ENCODE results near the gene ATF2. TPM values are rescaled to one million over a fixed set of nuclear protein-coding genes. Genes with fewer than 3 reads are reported as not detected.
A peak's percentile ranks its signal among the peaks of the same experiment; 100 is the strongest.

ATF2 gene
- total and polyA plus RNA-seq, 9 of the 15 experiments (the other 6 are each of a cell fraction or from before 2014, with no cell fraction given): 24.2 to 111 (median 45.9) TPM

DNA sequence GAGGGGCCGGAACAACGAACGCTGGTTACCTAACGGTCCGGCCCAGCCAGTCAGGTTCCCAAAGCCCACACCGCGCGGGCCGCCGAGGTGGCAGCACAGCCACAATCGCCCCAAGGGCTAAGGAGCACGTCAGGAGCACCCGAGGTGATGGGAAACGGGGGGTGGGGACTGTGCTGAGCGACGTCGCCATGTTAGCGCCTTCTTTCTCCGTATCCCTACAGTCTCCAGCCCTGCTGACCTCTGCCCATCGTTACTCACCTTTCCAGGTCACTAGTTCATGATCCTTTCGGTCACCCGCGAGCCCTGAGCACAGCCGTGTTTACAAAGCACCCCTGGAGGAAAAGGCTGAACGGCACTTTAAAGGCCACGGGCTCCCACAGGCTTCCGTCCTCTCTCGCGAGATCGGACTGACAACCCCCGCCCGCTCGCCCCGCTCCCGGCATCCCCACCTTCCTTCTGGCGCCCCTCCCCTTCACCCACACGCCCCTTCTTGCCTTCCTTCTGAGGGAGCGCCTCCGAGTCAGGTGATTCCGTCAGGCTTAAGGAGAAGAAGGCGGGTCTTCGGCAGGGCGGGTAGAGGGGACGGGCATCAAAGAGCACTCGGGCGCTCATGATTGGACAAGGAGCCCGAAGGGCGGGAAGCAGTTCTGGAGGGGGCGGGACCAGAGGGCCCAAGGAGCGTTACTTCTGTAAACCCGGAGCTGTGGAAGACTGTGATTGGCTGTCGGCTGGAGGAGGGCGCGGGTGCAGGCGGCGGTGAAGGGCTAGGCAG is at the start of gene ATF2 (continued):
- TF ChIP-seq ZZZ3 (IDR thresholded peaks at IDR 0.05) (peak; percentile 80), GATA2 (CRISPR knock-in tag; IDR thresholded peaks at IDR 0.05) (no peak), NFATC3 (IDR thresholded peaks at IDR 0.05) (0 out of 2 replicates have a peak, but pooled peaks have one; percentile 19), HDAC2 (IDR thresholded peaks at IDR 0.05) (0 out of 2 replicates have a peak, but pooled peaks have one; percentile 18), MAZ (CRISPR knock-in tag; conservative IDR thresholded peaks at IDR 0.05 in 1 of 2, IDR thresholded peaks at IDR 0.05 in 1 of 2) (peak; percentile 66 to 87; a peak in 3 of 4 replicates), MYNN (IDR thresholded peaks at IDR 0.05) (no peak), MYNN (CRISPR knock-in tag; IDR thresholded peaks at IDR 0.05) (no peak), PHTF2 (CRISPR knock-in tag; IDR thresholded peaks at IDR 0.05) (no peak), ZNF124 (CRISPR knock-in tag; IDR thresholded peaks at IDR 0.05) (no peak), HBP1 (CRISPR knock-in tag; IDR thresholded peaks at IDR 0.05) (0 out of 2 replicates have a peak, but pooled peaks have one; percentile 46), CREBBP (IDR thresholded peaks at IDR 0.05; ENCODE audit: low read depth, low read length) (no peak), ZFX (CRISPR knock-in tag; IDR thresholded peaks at IDR 0.05) (peak; percentile 97), GTF2E2 (tag; IDR thresholded peaks at IDR 0.05) (no peak), ZSCAN32 (CRISPR knock-in tag; IDR thresholded peaks at IDR 0.05) (no peak), RBM22 (IDR thresholded peaks at IDR 0.05; ENCODE audit: low read depth, low read length, poor library complexity, severe bottlenecking) (peak; percentile 71)
- TF ChIP-seq, protein P1, sequence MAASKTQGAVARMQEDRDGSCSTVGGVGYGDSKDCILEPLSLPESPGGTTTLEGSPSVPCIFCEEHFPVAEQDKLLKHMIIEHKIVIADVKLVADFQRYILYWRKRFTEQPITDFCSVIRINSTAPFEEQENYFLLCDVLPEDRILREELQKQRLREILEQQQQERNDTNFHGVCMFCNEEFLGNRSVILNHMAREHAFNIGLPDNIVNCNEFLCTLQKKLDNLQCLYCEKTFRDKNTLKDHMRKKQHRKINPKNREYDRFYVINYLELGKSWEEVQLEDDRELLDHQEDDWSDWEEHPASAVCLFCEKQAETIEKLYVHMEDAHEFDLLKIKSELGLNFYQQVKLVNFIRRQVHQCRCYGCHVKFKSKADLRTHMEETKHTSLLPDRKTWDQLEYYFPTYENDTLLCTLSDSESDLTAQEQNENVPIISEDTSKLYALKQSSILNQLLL (CRISPR knock-in tag; IDR thresholded peaks at IDR 0.05; ENCODE audit: borderline replicate concordance): no peak
- TF ChIP-seq, protein P2, sequence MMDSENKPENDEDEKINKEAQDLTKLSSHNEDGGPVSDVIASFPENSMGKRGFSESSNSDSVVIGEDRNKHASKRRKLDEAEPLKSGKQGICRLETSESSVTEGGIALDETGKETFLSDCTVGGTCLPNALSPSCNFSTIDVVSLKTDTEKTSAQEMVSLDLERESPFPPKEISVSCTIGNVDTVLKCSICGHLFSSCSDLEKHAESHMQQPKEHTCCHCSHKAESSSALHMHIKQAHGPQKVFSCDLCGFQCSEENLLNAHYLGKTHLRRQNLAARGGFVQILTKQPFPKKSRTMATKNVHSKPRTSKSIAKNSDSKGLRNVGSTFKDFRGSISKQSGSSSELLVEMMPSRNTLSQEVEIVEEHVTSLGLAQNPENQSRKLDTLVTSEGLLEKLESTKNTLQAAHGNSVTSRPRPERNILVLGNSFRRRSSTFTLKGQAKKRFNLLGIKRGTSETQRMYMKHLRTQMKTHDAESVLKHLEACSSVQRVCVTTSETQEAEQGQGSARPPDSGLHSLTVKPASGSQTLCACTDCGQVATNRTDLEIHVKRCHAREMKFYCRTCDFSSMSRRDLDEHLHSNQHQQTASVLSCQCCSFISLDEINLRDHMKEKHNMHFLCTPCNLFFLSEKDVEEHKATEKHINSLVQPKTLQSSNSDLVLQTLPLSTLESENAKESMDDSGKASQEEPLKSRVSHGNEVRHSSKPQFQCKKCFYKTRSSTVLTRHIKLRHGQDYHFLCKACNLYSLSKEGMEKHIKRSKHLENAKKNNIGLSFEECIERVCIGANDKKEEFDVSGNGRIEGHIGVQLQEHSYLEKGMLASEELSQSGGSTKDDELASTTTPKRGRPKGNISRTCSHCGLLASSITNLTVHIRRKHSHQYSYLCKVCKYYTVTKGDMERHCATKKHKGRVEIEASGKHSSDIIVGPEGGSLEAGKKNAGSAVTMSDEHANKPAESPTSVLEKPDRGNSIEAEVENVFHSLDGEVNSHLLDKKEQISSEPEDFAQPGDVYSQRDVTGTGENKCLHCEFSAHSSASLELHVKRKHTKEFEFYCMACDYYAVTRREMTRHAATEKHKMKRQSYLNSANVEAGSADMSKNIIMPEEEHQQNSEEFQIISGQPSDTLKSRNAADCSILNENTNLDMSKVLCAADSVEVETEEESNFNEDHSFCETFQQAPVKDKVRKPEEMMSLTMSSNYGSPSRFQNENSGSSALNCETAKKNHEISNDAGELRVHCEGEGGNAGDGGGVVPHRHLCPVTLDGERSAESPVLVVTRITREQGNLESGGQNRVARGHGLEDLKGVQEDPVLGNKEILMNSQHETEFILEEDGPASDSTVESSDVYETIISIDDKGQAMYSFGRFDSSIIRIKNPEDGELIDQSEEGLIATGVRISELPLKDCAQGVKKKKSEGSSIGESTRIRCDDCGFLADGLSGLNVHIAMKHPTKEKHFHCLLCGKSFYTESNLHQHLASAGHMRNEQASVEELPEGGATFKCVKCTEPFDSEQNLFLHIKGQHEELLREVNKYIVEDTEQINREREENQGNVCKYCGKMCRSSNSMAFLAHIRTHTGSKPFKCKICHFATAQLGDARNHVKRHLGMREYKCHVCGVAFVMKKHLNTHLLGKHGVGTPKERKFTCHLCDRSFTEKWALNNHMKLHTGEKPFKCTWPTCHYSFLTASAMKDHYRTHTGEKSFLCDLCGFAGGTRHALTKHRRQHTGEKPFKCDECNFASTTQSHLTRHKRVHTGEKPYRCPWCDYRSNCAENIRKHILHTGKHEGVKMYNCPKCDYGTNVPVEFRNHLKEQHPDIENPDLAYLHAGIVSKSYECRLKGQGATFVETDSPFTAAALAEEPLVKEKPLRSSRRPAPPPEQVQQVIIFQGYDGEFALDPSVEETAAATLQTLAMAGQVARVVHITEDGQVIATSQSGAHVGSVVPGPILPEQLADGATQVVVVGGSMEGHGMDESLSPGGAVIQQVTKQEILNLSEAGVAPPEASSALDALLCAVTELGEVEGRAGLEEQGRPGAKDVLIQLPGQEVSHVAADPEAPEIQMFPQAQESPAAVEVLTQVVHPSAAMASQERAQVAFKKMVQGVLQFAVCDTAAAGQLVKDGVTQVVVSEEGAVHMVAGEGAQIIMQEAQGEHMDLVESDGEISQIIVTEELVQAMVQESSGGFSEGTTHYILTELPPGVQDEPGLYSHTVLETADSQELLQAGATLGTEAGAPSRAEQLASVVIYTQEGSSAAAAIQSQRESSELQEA (IDR thresholded peaks at IDR 0.05; ENCODE audit: low read depth): peak; percentile 95
